RWPE1 (cell line): ENCODE data around the gene PHF20.
"Not testable (repeated sequence)": the region's sequence is repeated elsewhere in the genome, so short reads cannot be mapped to it uniquely, and the experiment has no call there.

Experiments
- CTCF ChIA-PET: fragments of 350-600 bp; sonication (Branson Sonifier 250); formaldehyde crosslinking; extraction: SDS; loops from one replicate; lab custom pipeline; 2021; lab: Yijun Ruan, JAX
- POLR2A ChIA-PET: fragments of 400-600 bp; formaldehyde crosslinking; extraction: SDS; loops from one replicate; lab custom pipeline; 2020; ENCODE audit warnings: antibody characterized with exemption; ENCODE audit not compliant: low non-redundant PET; lab: Yijun Ruan, JAX
- DNase-seq: peaks from one replicate; pipeline ENCODE4 v3.0.0; 2012; ENCODE audit warnings: low spot score
- H3K27ac ChIP-seq: fragments of 450-650 bp; 2 replicates; pipeline ENCODE4 v1.5.1; 2017
- TF ChIP-seq, protein P1 (sequence below): fragments of 450-650 bp; conservative IDR thresholded peaks from 2 replicates; pipeline ENCODE4 v1.5.1; 2017; ENCODE audit warnings: low read depth, mild to moderate bottlenecking

PHF20 gene

DNA sequence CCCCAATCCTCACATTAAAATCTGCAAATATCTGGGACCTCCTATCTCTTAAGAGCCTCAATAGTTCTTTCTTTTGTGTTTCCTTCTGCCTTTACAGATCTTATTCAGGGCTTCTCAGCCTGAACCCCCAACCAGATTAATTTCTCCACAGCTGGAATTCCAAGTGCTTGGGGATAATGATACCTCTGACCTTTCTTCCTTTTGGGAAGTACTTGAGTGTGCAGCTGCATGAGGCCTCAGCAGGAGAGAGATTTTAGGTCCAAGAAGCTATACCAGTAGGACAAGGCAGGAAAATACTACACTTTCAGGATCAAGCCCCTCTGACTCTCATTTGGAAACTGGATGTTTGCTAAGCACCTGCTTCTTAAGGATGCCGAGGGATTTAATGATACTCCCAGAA is 2.6 kb downstream of the PHF20 start:
- CTCF ChIA-PET: no interaction called here
- H3K27ac ChIP-seq: peak overlapping the region; percentile 29
- DNase-seq: no peak
- TF ChIP-seq, protein P1, sequence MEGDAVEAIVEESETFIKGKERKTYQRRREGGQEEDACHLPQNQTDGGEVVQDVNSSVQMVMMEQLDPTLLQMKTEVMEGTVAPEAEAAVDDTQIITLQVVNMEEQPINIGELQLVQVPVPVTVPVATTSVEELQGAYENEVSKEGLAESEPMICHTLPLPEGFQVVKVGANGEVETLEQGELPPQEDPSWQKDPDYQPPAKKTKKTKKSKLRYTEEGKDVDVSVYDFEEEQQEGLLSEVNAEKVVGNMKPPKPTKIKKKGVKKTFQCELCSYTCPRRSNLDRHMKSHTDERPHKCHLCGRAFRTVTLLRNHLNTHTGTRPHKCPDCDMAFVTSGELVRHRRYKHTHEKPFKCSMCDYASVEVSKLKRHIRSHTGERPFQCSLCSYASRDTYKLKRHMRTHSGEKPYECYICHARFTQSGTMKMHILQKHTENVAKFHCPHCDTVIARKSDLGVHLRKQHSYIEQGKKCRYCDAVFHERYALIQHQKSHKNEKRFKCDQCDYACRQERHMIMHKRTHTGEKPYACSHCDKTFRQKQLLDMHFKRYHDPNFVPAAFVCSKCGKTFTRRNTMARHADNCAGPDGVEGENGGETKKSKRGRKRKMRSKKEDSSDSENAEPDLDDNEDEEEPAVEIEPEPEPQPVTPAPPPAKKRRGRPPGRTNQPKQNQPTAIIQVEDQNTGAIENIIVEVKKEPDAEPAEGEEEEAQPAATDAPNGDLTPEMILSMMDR: no peak
- POLR2A ChIA-PET: no interaction called here

DNA sequence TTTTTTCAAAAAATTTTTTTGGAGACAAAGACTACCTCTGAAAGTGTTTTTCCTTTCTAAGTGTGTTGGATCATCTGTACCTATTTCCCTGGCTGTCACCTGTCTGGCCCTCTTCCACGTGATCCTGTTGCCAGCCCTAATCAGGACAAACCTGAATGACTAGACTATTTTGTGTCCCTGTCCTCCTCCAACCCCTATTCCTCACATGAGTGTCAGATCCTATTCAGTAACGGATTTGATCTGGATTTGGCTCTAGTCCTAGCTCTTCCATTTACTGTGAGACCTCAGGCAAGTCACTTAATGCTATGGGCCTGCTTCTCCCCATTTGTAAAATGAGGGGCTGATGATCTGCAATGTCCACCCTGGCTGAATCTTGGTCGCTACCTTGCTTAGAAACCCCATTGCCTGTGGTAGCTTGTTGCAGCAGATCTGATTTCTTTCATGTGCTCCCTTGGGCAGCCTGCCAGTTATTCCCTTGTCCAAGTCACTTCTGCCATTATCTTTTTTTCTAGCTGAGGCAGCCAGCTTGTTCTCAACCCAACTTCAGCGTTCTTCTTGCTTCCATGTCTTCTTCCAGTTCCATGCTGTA is 4.8 kb downstream of the PHF20 start:
- no peak for DNase-seq
- POLR2A ChIA-PET: interaction anchor here (0.7 to 2.1 kb wide), 2 partner anchors 12 to 34 kb away, joined by 3 to 7 read pairs; partner anchors contain the start of gene RBM39
- H3K27ac ChIP-seq: no peak overlapping the region; the same call in 1 of the 2 replicates
- CTCF ChIA-PET: interaction anchor here (0.6 to 1.2 kb wide), 2 partner anchors 47 to 107 kb away, joined by 3 to 5 read pairs; no protein-coding TSS in a partner anchor
- TF ChIP-seq, protein P1: no peak

DNA sequence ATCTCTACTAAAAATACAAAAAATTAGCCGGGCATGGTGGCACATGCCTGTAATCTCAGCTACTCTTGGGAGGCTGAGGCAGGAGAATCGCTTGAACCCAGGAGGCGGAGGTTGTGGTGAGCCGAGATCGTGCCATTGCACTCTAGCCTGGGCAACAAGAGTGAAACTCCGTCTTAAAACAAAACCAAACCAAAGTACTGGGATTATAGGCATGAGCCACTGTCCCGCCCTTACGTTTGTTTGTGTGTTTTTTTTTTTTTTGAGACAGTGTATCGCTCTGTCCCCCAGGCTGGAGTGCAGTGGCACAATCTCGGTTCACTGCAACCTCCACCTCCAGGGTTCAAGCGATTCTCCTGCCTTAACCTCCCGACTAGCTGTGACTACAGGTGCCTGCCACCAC is 12.0 kb downstream of the PHF20 start:
- 0 out of 2 replicates have a peak overlapping the region, but pooled peaks have one; percentile 1 for H3K27ac ChIP-seq
- CTCF ChIA-PET, DNase-seq, POLR2A ChIA-PET: not testable (repeated sequence)

DNA sequence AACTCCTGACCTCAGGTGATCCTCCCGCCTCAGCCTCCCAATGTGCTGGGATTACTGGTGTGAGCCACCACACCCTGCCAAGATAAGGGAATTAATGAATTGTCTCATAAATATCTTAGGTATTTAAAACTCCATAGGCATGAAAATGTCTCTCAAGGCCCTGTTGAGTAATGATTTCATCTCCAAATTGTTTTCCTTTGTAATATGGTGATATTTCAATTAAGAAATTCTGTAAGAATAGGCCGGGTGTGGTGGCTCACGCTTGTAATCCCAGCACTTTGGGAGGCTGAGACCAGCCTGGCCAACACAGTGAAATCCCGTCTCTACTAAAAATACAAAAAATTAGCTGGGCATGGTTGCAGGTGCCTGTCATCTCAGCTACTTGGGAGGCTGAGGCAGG is 13.7 kb downstream of the PHF20 start:
- H3K27ac ChIP-seq, DNase-seq, POLR2A ChIA-PET: not testable (repeated sequence)
- CTCF ChIA-PET: interaction anchor here (0.8 kb wide), 1 partner anchor 37 kb away, joined by 5 read pairs; no protein-coding TSS in a partner anchor

DNA sequence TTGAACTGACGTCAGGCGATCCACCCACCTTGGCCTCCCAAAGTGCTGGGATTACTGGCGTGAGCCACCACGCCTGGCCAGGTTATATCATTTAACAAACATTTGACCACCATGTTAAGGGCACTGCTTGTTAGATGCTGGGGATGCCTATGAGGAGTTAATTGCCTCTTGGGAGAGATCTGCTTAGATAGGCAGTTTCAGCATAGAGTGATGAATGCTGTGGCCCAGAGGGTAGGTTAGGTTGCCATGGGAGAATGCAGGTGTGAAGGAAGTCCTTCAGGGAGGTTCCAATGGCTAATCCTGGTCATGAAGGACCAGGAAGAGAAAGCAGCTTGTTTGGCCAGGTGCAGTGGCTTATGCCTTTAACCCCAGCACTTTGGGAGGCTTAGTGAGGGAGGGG is 17.0 kb downstream of the PHF20 start:
- TF ChIP-seq, protein P1: no peak
- no peak for DNase-seq
- ChIA-PET POLR2A (interaction anchor here (0.6 kb wide), 1 partner anchor 12 kb away, joined by 3 read pairs; no protein-coding TSS in a partner anchor), CTCF (interaction anchor here (0.5 to 0.7 kb wide), 2 partner anchors 9 to 92 kb away, joined by 3 to 4 read pairs; no protein-coding TSS in a partner anchor)
- H3K27ac ChIP-seq: peak overlapping the region; percentile 16

DNA sequence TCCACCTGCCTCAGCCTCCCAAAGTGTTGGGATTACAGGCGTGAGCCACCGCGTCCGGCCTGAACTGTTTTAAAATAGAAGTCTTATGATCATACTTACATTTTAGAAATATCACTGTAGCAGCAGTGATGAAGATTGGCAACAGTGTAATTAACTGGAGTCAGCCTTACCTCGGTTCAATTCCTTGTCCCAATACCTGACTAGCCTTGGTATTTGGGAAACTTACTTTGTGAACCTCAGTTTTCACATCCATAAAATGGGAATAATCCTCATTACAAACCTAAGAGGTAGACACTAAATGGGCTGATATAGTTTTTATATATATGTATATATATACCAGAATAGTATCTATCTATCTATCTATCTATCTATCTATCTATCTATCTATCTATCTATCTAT is 19.3 kb downstream of the PHF20 start:
- ChIA-PET POLR2A (no interaction called here), CTCF (no interaction called here)
- peak overlapping the region; percentile 16; the same call in 1 of the 2 replicates for H3K27ac ChIP-seq
- TF ChIP-seq, protein P1: no peak
- no peak for DNase-seq

DNA sequence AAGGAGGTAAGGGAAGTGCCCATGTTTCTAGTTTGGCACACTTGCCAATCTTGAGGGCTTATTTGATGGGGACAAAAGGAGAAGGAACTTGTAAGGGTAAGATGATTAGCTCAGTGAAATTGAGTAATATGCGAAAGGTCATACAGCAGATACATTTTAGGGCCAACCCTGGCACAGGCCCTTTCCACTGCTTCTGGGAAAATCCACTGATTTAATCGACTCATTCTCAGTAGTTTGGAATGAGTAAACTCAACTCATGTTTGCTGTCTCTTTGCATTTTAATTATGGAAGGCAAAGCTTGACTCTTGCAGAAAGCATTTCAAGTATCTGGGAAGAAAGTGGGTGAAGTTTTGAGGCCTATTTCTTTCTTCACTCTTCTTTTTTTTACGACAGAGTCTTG is 20.0 kb downstream of the PHF20 start:
- TF ChIP-seq, protein P1: no peak
- no peak for DNase-seq
- ChIA-PET POLR2A (no interaction called here), CTCF (no interaction called here)
- H3K27ac ChIP-seq: peak overlapping the region; percentile 29; the same call in 1 of the 2 replicates
